Fibroblast of villous mesenchyme (primary cell): ENCODE results near the gene SORCS2. TPM values are rescaled to one million over a fixed set of nuclear protein-coding genes. Genes with fewer than 3 reads are reported as not detected.

Experiments
- DNase-seq: peaks from one replicate; pipeline ENCODE4 v3.0.0-alpha.2; 2010; ENCODE audit warnings: low read depth
- H3K4me3 ChIP-seq: 2 replicates; pipeline ENCODE4 v1.5.1; 2011; ENCODE audit warnings: low read depth, mild to moderate bottlenecking, low read length
- total RNA-seq: library from RNA; depleted of rRNA; stranded (reverse); fragments of >200 nt; gene quantifications from 2 replicates; pipeline ENCODE4 v1.2.3, GENCODE V29; 2012
- TF ChIP-seq, protein P1 (sequence below): IDR thresholded peaks from 2 replicates; pipeline ENCODE4 v1.5.1; 2012; ENCODE audit warnings: low read depth, mild to moderate bottlenecking, low read length; ENCODE audit not compliant: insufficient read depth

SORCS2 gene
- total RNA-seq, 1 donor: under 0.01 TPM

GRCh38 chr4:7638984-7639789 lies 446.8 kb downstream of the SORCS2 start:
- no peak overlapping the region for H3K4me3 ChIP-seq
- no peak for DNase-seq
- TF ChIP-seq, protein P1, sequence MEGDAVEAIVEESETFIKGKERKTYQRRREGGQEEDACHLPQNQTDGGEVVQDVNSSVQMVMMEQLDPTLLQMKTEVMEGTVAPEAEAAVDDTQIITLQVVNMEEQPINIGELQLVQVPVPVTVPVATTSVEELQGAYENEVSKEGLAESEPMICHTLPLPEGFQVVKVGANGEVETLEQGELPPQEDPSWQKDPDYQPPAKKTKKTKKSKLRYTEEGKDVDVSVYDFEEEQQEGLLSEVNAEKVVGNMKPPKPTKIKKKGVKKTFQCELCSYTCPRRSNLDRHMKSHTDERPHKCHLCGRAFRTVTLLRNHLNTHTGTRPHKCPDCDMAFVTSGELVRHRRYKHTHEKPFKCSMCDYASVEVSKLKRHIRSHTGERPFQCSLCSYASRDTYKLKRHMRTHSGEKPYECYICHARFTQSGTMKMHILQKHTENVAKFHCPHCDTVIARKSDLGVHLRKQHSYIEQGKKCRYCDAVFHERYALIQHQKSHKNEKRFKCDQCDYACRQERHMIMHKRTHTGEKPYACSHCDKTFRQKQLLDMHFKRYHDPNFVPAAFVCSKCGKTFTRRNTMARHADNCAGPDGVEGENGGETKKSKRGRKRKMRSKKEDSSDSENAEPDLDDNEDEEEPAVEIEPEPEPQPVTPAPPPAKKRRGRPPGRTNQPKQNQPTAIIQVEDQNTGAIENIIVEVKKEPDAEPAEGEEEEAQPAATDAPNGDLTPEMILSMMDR: no peak

DNA sequence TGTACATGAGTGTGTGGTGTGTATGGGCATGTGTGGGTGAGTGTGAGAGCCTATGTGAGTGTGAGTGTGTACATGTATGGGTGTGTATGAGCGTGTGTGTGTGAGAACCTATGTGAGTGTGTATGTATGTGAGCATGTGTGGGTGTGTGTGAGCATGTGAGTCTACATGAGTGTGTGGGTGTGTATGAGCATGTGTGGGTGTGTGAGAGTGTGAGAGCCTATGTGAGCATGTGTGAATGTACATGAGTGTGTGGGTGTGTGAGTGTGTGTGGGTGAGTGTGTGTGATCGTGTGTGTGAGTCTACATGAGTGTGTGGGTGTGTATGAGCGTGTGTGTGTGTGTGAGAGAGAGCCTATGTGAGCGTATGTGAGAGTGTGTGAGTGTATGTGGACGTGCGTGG lies 447.8 kb downstream of the SORCS2 start:
- DNase-seq: no peak
- TF ChIP-seq, protein P1: no peak
- no peak overlapping the region for H3K4me3 ChIP-seq

- H3K4me3 ChIP-seq: no peak overlapping the region
- DNase-seq: no peak
- TF ChIP-seq, protein P1: no peak
Observed at GRCh38 chr4:7641712-7642111, 449.4 kb downstream of the SORCS2 start.

DNA sequence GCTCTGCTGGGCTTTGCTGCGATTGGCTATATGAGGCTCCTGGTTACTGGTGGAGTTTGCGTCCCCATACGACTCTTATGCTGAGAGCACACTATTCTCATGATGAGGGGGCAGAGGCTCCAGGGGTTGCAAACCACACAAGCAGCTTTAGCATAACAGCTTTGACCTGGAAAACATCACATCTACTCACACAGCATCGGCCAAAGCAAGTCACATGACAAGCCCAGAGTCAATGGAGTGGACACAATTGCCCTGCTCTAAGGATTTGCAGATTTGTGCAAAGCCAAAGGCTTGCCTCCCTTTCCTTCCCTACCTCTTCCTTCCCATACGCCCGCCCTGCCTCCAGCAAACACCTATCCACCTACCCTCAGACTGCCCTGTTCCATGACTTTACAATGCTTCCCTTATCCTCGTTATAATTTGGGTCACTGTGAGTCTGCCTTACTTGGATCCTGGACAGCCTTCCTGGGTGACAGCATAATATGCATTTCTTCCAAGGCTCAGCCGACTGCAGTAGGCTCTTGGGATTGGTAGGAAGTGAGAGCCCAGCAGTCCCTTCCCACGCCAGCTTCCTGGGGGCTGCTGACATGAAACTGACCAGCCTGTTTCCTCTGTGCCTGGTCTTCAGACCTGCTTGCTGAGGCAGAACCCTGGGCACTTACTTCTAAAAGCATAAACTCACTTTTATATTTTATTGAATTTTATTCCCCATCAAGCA lies 450.6 kb downstream of the SORCS2 start:
- H3K4me3 ChIP-seq: no peak overlapping the region
- TF ChIP-seq, protein P1: no peak
- DNase-seq: no peak

GRCh38 chr4:7645158-7645557 lies 452.8 kb downstream of the SORCS2 start:
- TF ChIP-seq, protein P1: no peak
- no peak overlapping the region for H3K4me3 ChIP-seq
- no peak for DNase-seq

DNA sequence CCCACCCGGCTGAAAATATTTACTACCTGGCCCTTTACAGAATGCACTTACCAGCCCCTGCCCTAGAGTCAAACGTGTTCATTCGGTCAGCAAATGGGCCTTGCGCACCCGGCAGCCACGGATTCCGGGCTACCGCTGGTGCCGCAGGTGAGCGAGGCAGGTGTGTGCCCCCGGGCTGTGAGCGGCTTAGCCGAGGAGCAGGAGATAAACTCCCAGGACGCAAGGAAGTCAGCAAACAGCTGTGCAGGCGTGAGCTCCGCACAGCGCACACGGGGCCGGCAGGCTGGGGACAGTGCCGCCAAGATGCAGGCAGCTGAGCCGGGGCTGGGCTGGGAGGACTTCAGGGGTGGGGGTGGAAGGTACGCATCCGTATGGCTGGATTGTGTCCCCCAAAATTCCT lies 453.6 kb downstream of the SORCS2 start:
- H3K4me3 ChIP-seq: no peak overlapping the region
- DNase-seq: no peak
- TF ChIP-seq, protein P1: no peak
